ENCODE data around the gene GTF2IRD1. TPM values are rescaled to one million over a fixed set of nuclear protein-coding genes. Genes with fewer than 3 reads are reported as not detected.
"Not testable (repeated sequence)": the region's sequence is repeated elsewhere in the genome, so short reads cannot be mapped to it uniquely, and the experiment has no call there.

GTF2IRD1 gene
- total and polyA plus RNA-seq, 2 experiments from 2014 or later: 34.9 to 39.6 TPM

DNA sequence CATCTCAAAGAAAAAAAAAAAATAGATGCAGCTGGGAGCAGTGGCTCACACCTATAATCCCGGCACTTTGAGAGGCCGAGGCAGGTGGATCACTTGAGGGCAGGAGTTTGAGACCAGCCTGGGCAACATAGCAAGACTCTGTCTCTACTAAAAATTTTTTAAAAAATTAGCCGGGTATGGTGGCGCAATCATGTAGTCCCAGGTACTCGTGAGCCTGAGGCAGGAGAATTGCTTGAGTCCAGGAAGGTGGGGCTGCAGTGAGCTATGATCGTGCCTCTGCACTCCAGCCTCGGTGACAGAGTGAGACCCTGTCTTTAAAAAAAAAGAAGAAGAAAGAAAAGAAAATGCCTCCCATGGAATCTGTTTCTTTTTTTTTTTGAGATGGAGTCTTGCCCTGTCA is 31.9 kb downstream of the GTF2IRD1 start:
- Histone ChIP-seq H4K20me1 (ENCODE audit: insufficient read depth, poor library complexity, severe bottlenecking) (peaks cover 43% of the 10 kb centered on the region), H3K9me2 (replicated peaks; ENCODE audit: insufficient read depth) (no peaks in the 10 kb centered on the region)
- 89% methylated on average over 7 of the region's 7 CpGs for WGBS (ENCODE audit: low lambda C conversion rate, missing lambda C conversion rate)

DNA sequence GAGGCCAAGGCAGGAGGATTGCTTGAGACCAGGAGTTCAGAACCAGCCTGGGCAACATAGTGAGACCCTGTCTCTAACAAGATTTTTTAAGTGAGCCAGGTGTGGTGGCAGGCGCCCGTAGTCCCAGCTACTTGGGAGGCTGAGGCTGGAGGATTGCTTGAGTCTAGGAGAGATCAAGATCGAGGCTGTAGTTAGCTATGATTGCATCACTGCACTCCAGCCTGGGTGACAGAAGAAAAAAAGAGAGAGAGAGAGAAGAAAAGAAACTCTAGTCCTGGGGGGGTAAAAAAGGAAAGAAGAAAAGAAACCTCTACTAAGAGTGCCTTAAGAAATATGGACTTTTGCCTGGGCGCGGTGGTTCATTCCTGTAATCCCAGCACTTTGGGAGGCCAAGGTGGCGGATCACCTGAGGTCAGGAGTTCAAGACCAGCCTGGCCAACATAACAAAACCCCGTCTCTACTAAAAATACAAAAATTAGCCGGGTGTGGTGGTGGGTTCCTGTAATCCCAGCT is 34.9 kb downstream of the GTF2IRD1 start:
- H3K4me3 ChIP-seq; H3K36me3 ChIP-seq (replicated peaks; ENCODE audit: insufficient read depth, low read depth); H2AFZ ChIP-seq; H3K27ac ChIP-seq; H3K4me1 ChIP-seq (ENCODE audit: insufficient read depth); DNase-seq (ENCODE audit: low spot score); H3K9me2 ChIP-seq (replicated peaks; ENCODE audit: insufficient read depth); H3K27me3 ChIP-seq; H3K4me2 ChIP-seq; H3K9me3 ChIP-seq (ENCODE audit: low read depth): not testable (repeated sequence)
- H3K79me2 ChIP-seq: peaks cover 95% of the 10 kb centered on the region
- 94% methylated on average over 8 of the region's 8 CpGs for WGBS (ENCODE audit: low lambda C conversion rate, missing lambda C conversion rate)
- H4K20me1 ChIP-seq (ENCODE audit: insufficient read depth, poor library complexity, severe bottlenecking): peaks cover 39% of the 10 kb centered on the region

More for the DNA sequence above, 31.9 kb downstream of the GTF2IRD1 start:
- Histone ChIP-seq H3K4me1 (ENCODE audit: insufficient read depth) (peaks cover 27% of the 10 kb centered on the region), H3K27ac (no peak overlapping the region), H3K79me2 (peaks cover 94% of the 10 kb centered on the region), H3K4me3 (no peak overlapping the region), H3K27me3 (no peaks in the 10 kb centered on the region), H3K4me2 (no peak overlapping the region), H3K9me3 (ENCODE audit: low read depth) (no peaks in the 10 kb centered on the region), H3K36me3 (replicated peaks; ENCODE audit: insufficient read depth, low read depth) (no peaks in the 10 kb centered on the region), H2AFZ (no peak overlapping the region)
- no peak for DNase-seq (ENCODE audit: low spot score)
- TF ChIP-seq EZH2 (IDR thresholded peaks at IDR 0.05; ENCODE audit: borderline replicate concordance) (no peak), EZH2phosphoT487 (IDR thresholded peaks at IDR 0.05; ENCODE audit: low read depth, severe bottlenecking, unreplicated experiment) (no peak)
- TF ChIP-seq, protein P1, sequence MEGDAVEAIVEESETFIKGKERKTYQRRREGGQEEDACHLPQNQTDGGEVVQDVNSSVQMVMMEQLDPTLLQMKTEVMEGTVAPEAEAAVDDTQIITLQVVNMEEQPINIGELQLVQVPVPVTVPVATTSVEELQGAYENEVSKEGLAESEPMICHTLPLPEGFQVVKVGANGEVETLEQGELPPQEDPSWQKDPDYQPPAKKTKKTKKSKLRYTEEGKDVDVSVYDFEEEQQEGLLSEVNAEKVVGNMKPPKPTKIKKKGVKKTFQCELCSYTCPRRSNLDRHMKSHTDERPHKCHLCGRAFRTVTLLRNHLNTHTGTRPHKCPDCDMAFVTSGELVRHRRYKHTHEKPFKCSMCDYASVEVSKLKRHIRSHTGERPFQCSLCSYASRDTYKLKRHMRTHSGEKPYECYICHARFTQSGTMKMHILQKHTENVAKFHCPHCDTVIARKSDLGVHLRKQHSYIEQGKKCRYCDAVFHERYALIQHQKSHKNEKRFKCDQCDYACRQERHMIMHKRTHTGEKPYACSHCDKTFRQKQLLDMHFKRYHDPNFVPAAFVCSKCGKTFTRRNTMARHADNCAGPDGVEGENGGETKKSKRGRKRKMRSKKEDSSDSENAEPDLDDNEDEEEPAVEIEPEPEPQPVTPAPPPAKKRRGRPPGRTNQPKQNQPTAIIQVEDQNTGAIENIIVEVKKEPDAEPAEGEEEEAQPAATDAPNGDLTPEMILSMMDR (IDR thresholded peaks at IDR 0.05; ENCODE audit: poor library complexity): no peak

DNA sequence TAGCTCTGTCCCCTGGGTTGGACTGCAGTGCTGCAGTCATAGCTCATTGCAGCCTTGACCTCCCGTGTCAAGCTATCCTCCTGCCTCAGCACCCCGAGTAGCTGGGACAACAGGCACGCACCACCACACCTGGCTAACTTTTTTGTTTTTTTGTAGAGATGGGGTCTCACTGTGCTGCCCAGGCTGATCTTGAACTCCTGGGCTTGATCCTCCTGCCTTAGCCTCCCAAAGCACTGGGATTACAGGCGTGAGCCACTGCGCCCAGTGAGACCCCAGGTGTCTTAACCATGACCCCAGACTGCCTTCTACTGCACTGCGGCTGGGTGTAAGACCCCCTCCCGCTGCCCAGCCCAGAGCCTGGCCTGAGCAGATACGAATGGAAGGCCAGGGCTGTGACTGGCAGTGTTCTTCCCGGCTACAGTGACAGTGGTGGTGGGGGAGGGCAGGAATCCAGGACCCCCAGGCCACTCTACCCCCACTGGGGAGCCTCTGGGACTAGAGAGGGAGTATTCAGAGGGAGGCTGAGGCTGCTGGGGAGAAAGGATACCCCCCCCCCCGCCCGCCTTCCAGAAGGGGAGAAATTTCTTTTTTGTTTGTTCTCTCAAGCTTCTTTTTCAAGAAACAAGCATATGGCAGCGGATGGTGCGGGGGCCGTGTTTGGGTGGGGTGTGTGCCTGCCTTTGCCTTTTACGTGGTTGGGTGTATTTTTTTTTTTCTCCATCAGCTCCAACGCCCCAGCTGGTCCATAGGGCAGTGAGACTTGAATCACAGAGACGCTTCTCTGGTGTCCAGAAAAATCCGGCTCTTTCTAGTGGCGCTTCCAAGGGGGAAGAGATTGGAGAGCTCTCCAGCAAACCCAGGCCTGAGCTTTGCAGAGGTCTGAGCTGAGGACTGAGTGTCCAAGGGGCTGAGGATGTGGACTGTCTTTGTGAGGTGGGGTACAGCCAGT is 36.6 kb downstream of the GTF2IRD1 start:
- H4K20me1 ChIP-seq (ENCODE audit: insufficient read depth, poor library complexity, severe bottlenecking): peaks cover 52% of the 10 kb centered on the region
- no peaks in the 10 kb centered on the region for H3K27me3 ChIP-seq
- no peak overlapping the region for H3K27ac ChIP-seq
- H3K36me3 ChIP-seq (replicated peaks; ENCODE audit: insufficient read depth, low read depth): no peaks in the 10 kb centered on the region
- H3K9me3 ChIP-seq (ENCODE audit: low read depth): no peaks in the 10 kb centered on the region
- no peak for DNase-seq (ENCODE audit: low spot score)
- H3K4me2 ChIP-seq: no peak overlapping the region
- TF ChIP-seq EZH2phosphoT487 (IDR thresholded peaks at IDR 0.05; ENCODE audit: low read depth, severe bottlenecking, unreplicated experiment): no peak
- TF ChIP-seq, protein P1 (IDR thresholded peaks at IDR 0.05; ENCODE audit: poor library complexity): no peak
- WGBS (ENCODE audit: low lambda C conversion rate, missing lambda C conversion rate): 91% methylated on average over 19 of the region's 19 CpGs
- peaks cover 95% of the 10 kb centered on the region for H3K79me2 ChIP-seq
- no peaks in the 10 kb centered on the region for H3K4me1 ChIP-seq (ENCODE audit: insufficient read depth)
- no peaks in the 10 kb centered on the region for H3K9me2 ChIP-seq (replicated peaks; ENCODE audit: insufficient read depth)
- no peak overlapping the region for H3K4me3 ChIP-seq
- H2AFZ ChIP-seq: no peak overlapping the region

DNA sequence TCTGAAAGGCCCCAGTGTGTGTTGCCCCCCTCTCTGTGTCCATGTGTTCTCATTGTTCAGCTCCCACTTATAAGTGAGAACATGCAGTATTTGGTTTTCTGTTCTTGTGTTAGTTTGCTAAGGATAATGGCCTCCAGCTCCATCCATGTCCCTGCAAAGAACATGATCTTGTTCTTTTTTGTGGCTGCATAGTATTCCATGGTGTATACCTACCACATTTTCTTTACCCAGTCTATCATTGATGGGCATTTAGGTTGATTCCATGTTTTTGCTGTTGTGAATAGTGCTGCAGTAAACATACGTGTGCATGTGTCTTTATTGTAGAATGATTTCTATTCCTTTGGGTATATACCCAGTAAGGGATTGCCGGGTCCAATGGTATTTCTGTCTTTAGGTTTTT is 37.8 kb downstream of the GTF2IRD1 start:
- not testable (repeated sequence) for H3K4me2 ChIP-seq; H3K36me3 ChIP-seq (replicated peaks; ENCODE audit: insufficient read depth, low read depth); H3K27me3 ChIP-seq; H3K27ac ChIP-seq; DNase-seq (ENCODE audit: low spot score); H3K9me3 ChIP-seq (ENCODE audit: low read depth); H3K9me2 ChIP-seq (replicated peaks; ENCODE audit: insufficient read depth); H3K4me3 ChIP-seq; H2AFZ ChIP-seq; H3K4me1 ChIP-seq (ENCODE audit: insufficient read depth)
- Histone ChIP-seq H3K79me2 (peaks cover 95% of the 10 kb centered on the region), H4K20me1 (ENCODE audit: insufficient read depth, poor library complexity, severe bottlenecking) (peaks cover 58% of the 10 kb centered on the region)
- 91% methylated on average over 2 of the region's 2 CpGs for WGBS (ENCODE audit: low lambda C conversion rate, missing lambda C conversion rate)

Measured in hepatocyte (in vitro differentiated cells).